Loucy (cell line): Measurements from ENCODE around the gene BCAS3.

ENCODE experiments used
- CTCF ChIP-seq: fragments of 200-600 bp; sonication (generic); conservative IDR thresholded peaks from 2 replicates; pipeline ENCODE4 v1.5.1; 2014; ENCODE audit warnings: mild to moderate bottlenecking, antibody characterized with exemption, low read length
- EZH2phosphoT487 ChIP-seq: fragments of 200-600 bp; IDR thresholded peaks from 2 replicates; pipeline ENCODE4 v1.6.1; 2018; ENCODE audit warnings: antibody characterized with exemption, mild to moderate bottlenecking, moderate library complexity, borderline replicate concordance

GRCh38 chr17:61391595-61392291, 714.1 kb downstream of the BCAS3 start:
- TF ChIP-seq CTCF, result no peak
- no peak for TF ChIP-seq EZH2phosphoT487
